Breast epithelium (tissue), 4 donors: ENCODE results near the gene TBCA. TPM values are rescaled to one million over a fixed set of nuclear protein-coding genes. Genes with fewer than 3 reads are reported as not detected.
A peak's percentile ranks its signal among the peaks of the same experiment; 100 is the strongest.

ENCODE experiments used
- DNase-seq, 2 donors: peaks; one replicate each; pipeline ENCODE4 v3.0.0-alpha.2; 2019; ENCODE audit warnings: low spot score in 2 of 2
- H3K27ac ChIP-seq, 2 donors: fragments of 200-600 bp; sonication (generic) in 1 of 2; one replicate each; pipeline ENCODE4 v1.5.1; 2016 to 2019; ENCODE audit warnings: mild to moderate bottlenecking in 1 of 2
- H3K27me3 ChIP-seq, 2 donors: fragments of 200-600 bp; sonication (generic) in 1 of 2; one replicate each; pipeline versions ENCODE4 v1.5.1 to v1.6.0; 2017 to 2019; ENCODE audit warnings: control low read depth in 1 of 2, mild to moderate bottlenecking in 1 of 2
- H3K36me3 ChIP-seq: fragments of 200-600 bp; one replicate; pipeline ENCODE4 v1.5.1; 2019
- H3K4me1 ChIP-seq, 2 donors: fragments of 200-600 bp; sonication (generic); one replicate each; pipeline ENCODE4 v1.5.1; 2016 to 2019; ENCODE audit warnings: control low read depth in 1 of 2
- H3K4me3 ChIP-seq, 3 donors: fragments of 200-600 bp; sonication (generic); 1 replicate in 2 of 3; 2 replicates in 1 of 3; pipeline ENCODE4 v1.5.1; 2016 to 2019; ENCODE audit warnings: mild to moderate bottlenecking in 3 of 3, moderate library complexity in 2 of 3
- H3K9me3 ChIP-seq, 2 donors: fragments of 200-600 bp; sonication (generic) in 1 of 2; one replicate each; pipeline ENCODE4 v1.5.1; 2016 to 2019; ENCODE audit warnings: control low read depth in 1 of 2
- POLR2A ChIP-seq: fragments of 450-650 bp; IDR thresholded peaks from one replicate; pipeline ENCODE4 v1.6.1; 2016; ENCODE audit warnings: antibody characterized with exemption, mild to moderate bottlenecking, moderate library complexity
- POLR2AphosphoS5 ChIP-seq, 3 donors: sonication (generic); formaldehyde crosslinking; IDR thresholded peaks; one replicate each; pipeline ENCODE4 v1.6.1; 2017; ENCODE audit warnings: antibody characterized with exemption in 3 of 3
- intact Hi-C: fragments of 100-400 bp; cut with DNase I; formaldehyde crosslinking; loops from one replicate; pipeline ENCODE4 v1.15.1; 2023; ENCODE audit warnings: low total_unique reads
- total RNA-seq, 3 donors: library from RNA; depleted of rRNA; stranded (reverse); fragments of >200 nt; gene quantifications; one replicate each; pipeline ENCODE4 v1.1.0, GENCODE V29; 2016
- TF ChIP-seq, protein P1 (sequence below), 3 donors: fragments of 450-650 bp; IDR thresholded peaks; one replicate each; pipeline ENCODE4 v1.5.1; 2016 to 2017; ENCODE audit warnings: antibody characterized with exemption in 3 of 3, mild to moderate bottlenecking in 3 of 3, moderate library complexity in 3 of 3

TBCA gene
- total RNA-seq, 3 donors from 2014 or later, result 109 to 150 (median 118) TPM

DNA sequence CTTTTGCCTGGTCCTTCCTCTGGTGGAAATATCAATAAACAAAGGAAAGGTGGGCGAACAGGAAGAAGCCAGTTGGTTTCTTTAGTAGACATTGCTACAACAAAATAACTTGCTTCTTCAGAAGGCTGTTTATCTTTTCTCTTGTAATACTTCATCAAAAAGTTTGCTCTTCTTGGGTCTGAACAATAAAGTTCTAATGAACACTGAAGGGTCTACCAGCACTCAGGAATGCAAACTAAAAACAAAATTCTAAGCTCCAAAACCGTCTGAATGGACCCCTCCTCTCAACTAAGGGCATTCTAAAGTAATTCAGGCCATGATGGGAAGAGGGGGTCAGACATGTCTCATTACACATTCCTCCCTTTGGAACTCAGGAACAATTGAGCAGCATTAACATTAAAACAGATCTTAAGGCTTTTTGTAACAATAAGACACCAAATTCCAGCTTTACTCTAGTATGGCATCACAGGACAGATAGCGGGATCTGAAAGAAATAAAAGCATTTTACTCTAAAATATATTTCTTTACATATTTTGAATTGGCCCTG, 2.3 kb downstream of the TBCA start:
- no peak for DNase-seq
- Histone ChIP-seq H3K27me3 (no peaks in the 10 kb centered on the region), H3K4me3 (peak overlapping the region in 1 of 3 donors; percentile 95), H3K27ac (no peak overlapping the region), H3K4me1 (no peaks in the 10 kb centered on the region), H3K9me3 (no peaks in the 10 kb centered on the region), H3K36me3 (no peaks in the 10 kb centered on the region)
- TF ChIP-seq, protein P1, sequence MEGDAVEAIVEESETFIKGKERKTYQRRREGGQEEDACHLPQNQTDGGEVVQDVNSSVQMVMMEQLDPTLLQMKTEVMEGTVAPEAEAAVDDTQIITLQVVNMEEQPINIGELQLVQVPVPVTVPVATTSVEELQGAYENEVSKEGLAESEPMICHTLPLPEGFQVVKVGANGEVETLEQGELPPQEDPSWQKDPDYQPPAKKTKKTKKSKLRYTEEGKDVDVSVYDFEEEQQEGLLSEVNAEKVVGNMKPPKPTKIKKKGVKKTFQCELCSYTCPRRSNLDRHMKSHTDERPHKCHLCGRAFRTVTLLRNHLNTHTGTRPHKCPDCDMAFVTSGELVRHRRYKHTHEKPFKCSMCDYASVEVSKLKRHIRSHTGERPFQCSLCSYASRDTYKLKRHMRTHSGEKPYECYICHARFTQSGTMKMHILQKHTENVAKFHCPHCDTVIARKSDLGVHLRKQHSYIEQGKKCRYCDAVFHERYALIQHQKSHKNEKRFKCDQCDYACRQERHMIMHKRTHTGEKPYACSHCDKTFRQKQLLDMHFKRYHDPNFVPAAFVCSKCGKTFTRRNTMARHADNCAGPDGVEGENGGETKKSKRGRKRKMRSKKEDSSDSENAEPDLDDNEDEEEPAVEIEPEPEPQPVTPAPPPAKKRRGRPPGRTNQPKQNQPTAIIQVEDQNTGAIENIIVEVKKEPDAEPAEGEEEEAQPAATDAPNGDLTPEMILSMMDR (IDR thresholded peaks at IDR 0.05), result no peak
- TF ChIP-seq POLR2A, result no peak
- no peak for TF ChIP-seq POLR2AphosphoS5 (IDR thresholded peaks at IDR 0.05)
- intact Hi-C loops, result no loop called here

DNA sequence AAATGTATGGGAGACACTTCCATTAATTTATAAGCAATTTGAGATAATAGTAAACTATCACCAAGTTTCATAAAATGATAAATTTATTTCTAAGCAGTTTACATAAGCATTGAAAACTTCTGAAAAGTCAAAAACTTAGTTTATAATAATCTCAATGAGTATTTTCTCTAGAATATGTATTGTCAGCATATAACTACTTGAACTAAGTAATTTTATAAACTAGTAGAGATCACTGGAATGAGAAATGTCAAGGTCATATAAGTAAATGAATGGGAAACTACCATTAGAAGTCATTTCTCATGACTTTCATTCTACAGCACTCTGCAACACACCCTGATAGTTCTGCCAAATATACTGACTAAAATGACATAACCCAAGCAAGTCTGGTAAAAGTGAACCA, 3.4 kb downstream of the TBCA start:
- no peak for DNase-seq
- H3K27me3 ChIP-seq, result no peaks in the 10 kb centered on the region
- H3K4me3 ChIP-seq, result no peak overlapping the region
- intact Hi-C loops, result no loop called here
- H3K36me3 ChIP-seq, result no peaks in the 10 kb centered on the region
- H3K27ac ChIP-seq, result no peak overlapping the region
- TF ChIP-seq POLR2A (no peak), POLR2AphosphoS5 (IDR thresholded peaks at IDR 0.05) (no peak)
- TF ChIP-seq, protein P1 (IDR thresholded peaks at IDR 0.05), result no peak
- H3K9me3 ChIP-seq, result no peaks in the 10 kb centered on the region
- H3K4me1 ChIP-seq, result no peaks in the 10 kb centered on the region

DNA sequence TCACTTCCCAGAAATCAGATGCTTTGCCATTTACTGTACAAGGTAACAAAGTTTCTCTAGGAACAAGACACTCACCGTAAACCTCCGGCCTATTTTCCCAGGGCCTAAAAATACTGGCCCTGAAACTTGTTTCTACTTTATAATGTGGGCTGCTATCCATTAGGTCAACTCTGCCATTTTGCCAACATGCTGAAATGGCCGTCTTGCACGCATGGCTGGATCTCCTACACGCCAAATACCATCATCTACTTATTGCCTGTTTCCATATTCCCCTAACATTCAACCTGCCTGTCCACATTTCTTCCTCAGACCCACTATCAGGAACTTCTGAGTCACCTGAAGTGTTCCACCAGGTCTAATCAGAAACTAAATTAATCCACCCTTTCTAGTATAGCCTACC, 4.7 kb downstream of the TBCA start:
- Histone ChIP-seq H3K4me1 (no peaks in the 10 kb centered on the region), H3K27me3 (no peaks in the 10 kb centered on the region), H3K27ac (no peak overlapping the region), H3K9me3 (no peaks in the 10 kb centered on the region), H3K4me3 (no peak overlapping the region), H3K36me3 (no peaks in the 10 kb centered on the region)
- intact Hi-C loops, result no loop called here
- TF ChIP-seq POLR2A (no peak), POLR2AphosphoS5 (IDR thresholded peaks at IDR 0.05) (no peak)
- TF ChIP-seq, protein P1 (IDR thresholded peaks at IDR 0.05), result no peak
- no peak for DNase-seq

DNA sequence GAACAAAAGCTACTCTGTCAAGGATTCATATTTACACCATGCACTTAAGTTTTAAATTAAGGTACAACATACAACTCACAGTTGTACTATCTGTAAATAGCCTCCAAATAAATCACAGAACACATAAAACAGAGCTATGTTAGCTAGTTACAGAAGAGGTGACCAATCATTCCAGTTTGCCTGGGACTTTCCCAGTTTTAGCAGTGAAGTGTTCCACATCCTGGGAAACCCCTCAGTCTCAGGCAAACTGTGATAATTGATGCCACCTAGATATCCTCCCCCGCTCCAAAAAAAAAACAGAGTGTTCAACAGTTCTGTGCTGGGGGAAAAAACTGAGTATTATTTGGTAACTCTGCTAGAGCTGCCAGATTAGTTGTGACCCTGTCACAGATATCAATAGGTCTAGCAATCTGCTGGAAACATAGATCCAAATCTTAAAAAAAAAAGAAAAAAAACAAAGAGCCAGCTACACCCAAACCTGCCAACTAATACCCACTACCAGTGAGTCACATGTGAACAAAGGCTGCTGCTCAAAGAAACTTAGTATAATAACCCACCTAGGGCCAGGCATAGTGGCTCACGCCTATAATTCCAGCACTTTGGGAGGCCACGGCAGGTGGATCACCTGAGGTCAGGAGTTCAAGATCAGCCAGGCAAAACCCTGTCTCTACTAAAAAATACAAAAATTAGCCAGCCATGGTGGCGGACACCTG, 5.7 kb downstream of the TBCA start:
- Histone ChIP-seq H3K27ac (no peak overlapping the region), H3K4me3 (no peak overlapping the region), H3K27me3 (no peaks in the 10 kb centered on the region), H3K4me1 (no peaks in the 10 kb centered on the region), H3K36me3 (no peaks in the 10 kb centered on the region), H3K9me3 (no peaks in the 10 kb centered on the region)
- DNase-seq, result no peak
- TF ChIP-seq POLR2A (no peak), POLR2AphosphoS5 (IDR thresholded peaks at IDR 0.05) (no peak)
- TF ChIP-seq, protein P1 (IDR thresholded peaks at IDR 0.05), result no peak
- intact Hi-C loops, result no loop called here

DNA sequence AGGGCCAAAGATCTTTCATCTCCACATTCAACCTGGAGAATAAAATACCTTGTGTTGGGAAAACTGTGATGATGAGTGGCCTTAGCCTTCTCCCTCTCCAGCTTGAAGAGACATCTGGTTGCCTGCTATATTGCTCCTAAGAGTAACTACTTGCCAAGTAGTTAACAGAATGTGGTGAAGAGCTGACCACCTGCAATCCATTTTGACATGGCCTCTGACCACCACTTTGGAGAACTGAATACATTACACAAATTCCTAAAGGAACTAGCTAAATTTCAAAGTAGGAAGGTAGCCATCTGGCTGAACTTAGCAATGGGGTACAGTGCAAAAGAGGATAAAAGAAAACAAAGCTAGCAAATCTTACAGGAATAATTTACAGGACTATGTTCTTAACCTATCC, 7.2 kb downstream of the TBCA start:
- no peak for DNase-seq
- Histone ChIP-seq H3K27ac (no peak overlapping the region), H3K4me1 (no peaks in the 10 kb centered on the region), H3K4me3 (no peak overlapping the region), H3K36me3 (no peaks in the 10 kb centered on the region), H3K9me3 (no peaks in the 10 kb centered on the region), H3K27me3 (no peaks in the 10 kb centered on the region)
- TF ChIP-seq POLR2AphosphoS5 (IDR thresholded peaks at IDR 0.05) (no peak), POLR2A (no peak)
- TF ChIP-seq, protein P1 (IDR thresholded peaks at IDR 0.05), result no peak
- intact Hi-C loops, result no loop called here
